Smooth muscle cell (in vitro differentiated cells): ENCODE results near the gene FOXD1. TPM values are rescaled to one million over a fixed set of nuclear protein-coding genes. Genes with fewer than 3 reads are reported as not detected.
"Not testable (repeated sequence)": the region's sequence is repeated elsewhere in the genome, so short reads cannot be mapped to it uniquely, and the experiment has no call there.

ENCODE experiments used
- DNase-seq: peaks from one replicate; lab custom pipeline; 2025; ENCODE audit not compliant: unreplicated experiment; lab: John Stamatoyannopoulos, UW
- H2AFZ ChIP-seq: fragments of 200-600 bp; sonication (generic); 2 replicates; pipeline ENCODE4 v1.6.0; 2016; ENCODE audit warnings: antibody characterized with exemption, low read depth, mild to moderate bottlenecking
- H3F3A ChIP-seq: fragments of 200-600 bp; sonication (generic); 2 replicates; pipeline ENCODE4 v1.6.0; 2017; ENCODE audit warnings: antibody characterized with exemption, low read depth
- H3K27ac ChIP-seq: fragments of 200-600 bp; sonication (generic); 2 replicates; pipeline ENCODE4 v1.5.1; 2016; ENCODE audit warnings: low read depth, mild to moderate bottlenecking
- H3K27me3 ChIP-seq: fragments of 200-600 bp; sonication (generic); 2 replicates; pipeline ENCODE4 v1.6.1; 2016; ENCODE audit warnings: low read depth, mild to moderate bottlenecking
- H3K36me3 ChIP-seq: fragments of 200-600 bp; sonication (generic); 2 replicates; pipeline ENCODE4 v1.5.1; 2016; ENCODE audit warnings: low read depth
- H3K4me1 ChIP-seq: fragments of 200-600 bp; sonication (generic); 2 replicates; pipeline ENCODE4 v1.5.1; 2016; ENCODE audit warnings: low read depth
- H3K4me2 ChIP-seq: fragments of 200-600 bp; sonication (generic); 2 replicates; pipeline ENCODE4 v1.6.0; 2016; ENCODE audit warnings: mild to moderate bottlenecking
- H3K4me3 ChIP-seq: fragments of 200-600 bp; sonication (generic); 2 replicates; pipeline ENCODE4 v1.5.1; 2016; ENCODE audit warnings: mild to moderate bottlenecking
- H3K79me2 ChIP-seq: fragments of 200-600 bp; sonication (generic); 2 replicates; pipeline ENCODE4 v1.6.0; 2016; ENCODE audit warnings: low read depth, mild to moderate bottlenecking
- H3K9ac ChIP-seq: fragments of 200-600 bp; sonication (generic); 2 replicates; pipeline ENCODE4 v1.6.0; 2016; ENCODE audit warnings: low read depth
- H3K9me3 ChIP-seq: fragments of 200-600 bp; sonication (generic); replicated peaks from 2 replicates; pipeline ENCODE4 v1.5.1; 2016; ENCODE audit warnings: low read depth
- H4K20me1 ChIP-seq: fragments of 200-600 bp; sonication (generic); 2 replicates; pipeline ENCODE4 v1.6.0; 2016; ENCODE audit warnings: low read depth
- CTCF ChIP-seq: fragments of 200-600 bp; sonication (generic); IDR thresholded peaks from 2 replicates; pipeline ENCODE4 v1.5.1; 2017; ENCODE audit warnings: borderline replicate concordance, mild to moderate bottlenecking, antibody characterized with exemption; ENCODE audit not compliant: insufficient read depth, poor library complexity, severe bottlenecking
- WGBS: methylation state at CpG from one replicate; pipeline ENCODE4 v1.1.7; 2016; ENCODE audit warnings: low lambda C conversion rate; 5-methylcytosine and 5-hydroxymethylcytosine counted together
- polyA plus RNA-seq: library from polyadenylated mRNA; unstranded; fragments of >200 nt; fragmentation: Nextera tagmentation; extraction: Ambion mirVana; gene quantifications from 2 replicates; pipeline ENCODE4 v1.2.1, GENCODE V29; 2016
- total RNA-seq: library from RNA; depleted of rRNA; stranded (reverse); fragments of >200 nt; gene quantifications from 2 replicates; pipeline ENCODE4 v1.2.3, GENCODE V29; 2014

FOXD1 gene
- total and polyA plus RNA-seq, 2 experiments from 2014 or later: 9.0 to 13.8 TPM

GRCh38 chr5:73459366-73459765 is 10.8 kb upstream of the FOXD1 start:
- no peaks in the 10 kb centered on the region for H4K20me1 ChIP-seq
- peaks cover under 1% of the 10 kb centered on the region for H3K27me3 ChIP-seq
- H3K4me1 ChIP-seq: no peaks in the 10 kb centered on the region
- H3K9me3 ChIP-seq: no peaks in the 10 kb centered on the region
- H3F3A ChIP-seq: no peaks in the 10 kb centered on the region
- H3K79me2 ChIP-seq: no peaks in the 10 kb centered on the region
- no peak overlapping the region for H3K9ac ChIP-seq
- H3K4me3 ChIP-seq: no peak overlapping the region
- TF ChIP-seq CTCF: no peak
- no peaks in the 10 kb centered on the region for H3K36me3 ChIP-seq
- DNase-seq: no peak
- peak overlapping the region; percentile 66 for H3K27ac ChIP-seq
- 40% methylated on average over 1 of the region's 1 CpG for WGBS
- no peak overlapping the region for H3K4me2 ChIP-seq
- H2AFZ ChIP-seq: no peak overlapping the region

GRCh38 chr5:73456462-73456861 is 7.9 kb upstream of the FOXD1 start:
- not testable (repeated sequence) for H3K9me3 ChIP-seq, H3K9ac ChIP-seq, H3K4me3 ChIP-seq, H2AFZ ChIP-seq, H3K4me1 ChIP-seq, H3K36me3 ChIP-seq, H4K20me1 ChIP-seq, H3K79me2 ChIP-seq, H3K4me2 ChIP-seq, DNase-seq, H3F3A ChIP-seq, H3K27ac ChIP-seq
- WGBS: 83% methylated on average over 1 of the region's 1 CpG
- peaks cover 29% of the 10 kb centered on the region for H3K27me3 ChIP-seq

DNA sequence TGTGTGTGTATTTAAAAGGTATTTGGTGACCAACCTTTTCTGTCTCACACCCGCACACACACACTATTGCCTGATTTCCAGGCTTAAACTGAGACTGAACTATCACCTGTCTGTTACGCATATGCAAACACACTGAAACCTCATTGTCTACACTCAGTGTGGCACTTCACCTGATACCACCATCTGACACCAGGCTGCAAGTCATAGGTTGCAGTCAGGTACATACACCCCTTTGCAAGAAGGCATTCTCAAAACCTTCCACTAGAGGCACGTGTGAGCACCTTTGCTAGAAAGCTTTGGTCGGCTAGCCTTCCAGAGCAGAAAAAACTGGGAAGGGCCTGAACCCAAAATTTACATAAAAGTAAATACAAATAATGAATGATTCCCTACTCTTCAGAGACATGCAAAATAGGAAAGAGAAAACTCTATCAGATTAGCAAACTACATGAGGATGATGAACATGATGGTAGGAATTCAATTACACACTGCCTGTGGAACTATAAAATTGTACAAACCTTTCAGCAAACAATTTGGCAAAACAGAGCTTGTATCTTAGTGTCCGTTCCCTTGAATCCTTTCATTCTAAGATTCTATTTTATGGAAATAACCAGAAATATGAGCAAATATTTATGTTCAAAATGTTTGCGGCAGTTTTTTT is 5.9 kb upstream of the FOXD1 start:
- no peak overlapping the region for H3K4me3 ChIP-seq
- H3F3A ChIP-seq: no peaks in the 10 kb centered on the region
- H3K9me3 ChIP-seq: no peaks in the 10 kb centered on the region
- peak; percentile 70 for TF ChIP-seq CTCF
- no peaks in the 10 kb centered on the region for H3K36me3 ChIP-seq
- H3K27me3 ChIP-seq: peaks cover 48% of the 10 kb centered on the region
- H2AFZ ChIP-seq: no peak overlapping the region
- no peak overlapping the region for H3K27ac ChIP-seq
- DNase-seq: no peak
- H3K4me1 ChIP-seq: no peaks in the 10 kb centered on the region
- no peaks in the 10 kb centered on the region for H3K79me2 ChIP-seq
- no peak overlapping the region for H3K9ac ChIP-seq
- no peaks in the 10 kb centered on the region for H4K20me1 ChIP-seq
- H3K4me2 ChIP-seq: no peak overlapping the region
- WGBS: 47% methylated on average over 6 of the region's 6 CpGs

GRCh38 chr5:73452215-73452614 is 3.6 kb upstream of the FOXD1 start:
- H3F3A ChIP-seq: no peaks in the 10 kb centered on the region
- DNase-seq: no peak
- WGBS: 70% methylated on average over 6 of the region's 6 CpGs
- no peak overlapping the region for H3K4me3 ChIP-seq
- no peaks in the 10 kb centered on the region for H3K9me3 ChIP-seq
- H2AFZ ChIP-seq: no peak overlapping the region
- no peak for TF ChIP-seq CTCF
- peaks cover 5% of the 10 kb centered on the region for H3K4me1 ChIP-seq
- H3K79me2 ChIP-seq: no peaks in the 10 kb centered on the region
- no peak overlapping the region for H3K9ac ChIP-seq
- no peaks in the 10 kb centered on the region for H4K20me1 ChIP-seq
- H3K4me2 ChIP-seq: no peak overlapping the region
- H3K36me3 ChIP-seq: no peaks in the 10 kb centered on the region
- no peak overlapping the region for H3K27ac ChIP-seq
- H3K27me3 ChIP-seq: peaks cover 54% of the 10 kb centered on the region
